Ovary (tissue), 3 donors: ENCODE results near the gene GRK6.

Source experiments
- EP300 ChIP-seq: sonication (generic); formaldehyde crosslinking; IDR thresholded peaks from one replicate; pipeline ENCODE4 v1.6.1; 2017; ENCODE audit warnings: antibody characterized with exemption
- TF ChIP-seq, protein P1 (sequence below), 3 donors: fragments of 450-650 bp in 2 of 3; fragments of 200-600 bp in 1 of 3; IDR thresholded peaks; one replicate each; pipeline versions ENCODE4 v1.5.1 to v1.8.0; 2016 to 2022; ENCODE audit warnings: antibody characterized with exemption in 3 of 3, mild to moderate bottlenecking in 1 of 3
- donor health status: DM: no; HTN: no; CAD: no.

DNA sequence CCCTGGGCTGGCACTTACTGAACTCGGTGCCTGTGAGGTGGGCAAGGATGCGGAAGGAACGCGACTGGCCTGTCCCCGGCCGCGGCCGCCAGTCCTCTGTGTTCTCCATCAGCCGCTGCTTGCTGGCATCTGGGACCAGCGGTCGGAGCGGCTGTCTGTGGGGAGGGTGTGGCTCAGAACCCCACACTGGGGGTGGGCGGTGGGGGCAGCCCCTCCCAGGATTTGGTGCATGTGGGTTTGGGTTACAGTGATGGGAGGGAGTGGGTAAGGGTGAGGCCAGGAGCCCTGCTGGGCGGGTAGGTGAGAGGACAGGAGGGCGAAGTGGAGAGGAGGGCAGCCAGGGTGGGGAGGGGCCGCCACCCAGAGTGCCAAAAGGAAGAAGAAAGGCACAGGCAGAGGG lies 64.5 kb downstream of the GRK6 start:
- TF ChIP-seq, protein P1, sequence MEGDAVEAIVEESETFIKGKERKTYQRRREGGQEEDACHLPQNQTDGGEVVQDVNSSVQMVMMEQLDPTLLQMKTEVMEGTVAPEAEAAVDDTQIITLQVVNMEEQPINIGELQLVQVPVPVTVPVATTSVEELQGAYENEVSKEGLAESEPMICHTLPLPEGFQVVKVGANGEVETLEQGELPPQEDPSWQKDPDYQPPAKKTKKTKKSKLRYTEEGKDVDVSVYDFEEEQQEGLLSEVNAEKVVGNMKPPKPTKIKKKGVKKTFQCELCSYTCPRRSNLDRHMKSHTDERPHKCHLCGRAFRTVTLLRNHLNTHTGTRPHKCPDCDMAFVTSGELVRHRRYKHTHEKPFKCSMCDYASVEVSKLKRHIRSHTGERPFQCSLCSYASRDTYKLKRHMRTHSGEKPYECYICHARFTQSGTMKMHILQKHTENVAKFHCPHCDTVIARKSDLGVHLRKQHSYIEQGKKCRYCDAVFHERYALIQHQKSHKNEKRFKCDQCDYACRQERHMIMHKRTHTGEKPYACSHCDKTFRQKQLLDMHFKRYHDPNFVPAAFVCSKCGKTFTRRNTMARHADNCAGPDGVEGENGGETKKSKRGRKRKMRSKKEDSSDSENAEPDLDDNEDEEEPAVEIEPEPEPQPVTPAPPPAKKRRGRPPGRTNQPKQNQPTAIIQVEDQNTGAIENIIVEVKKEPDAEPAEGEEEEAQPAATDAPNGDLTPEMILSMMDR (IDR thresholded peaks at IDR 0.05): no peak
- TF ChIP-seq EP300: no peak
